Measurements from ENCODE around the gene IMPDH1.

GRCh38 chr7:128396357-128396756, 13.4 kb downstream of the IMPDH1 start:
- TF ChIP-seq MAX (IDR thresholded peaks at IDR 0.05) = no peak
- TF ChIP-seq YY1 (IDR thresholded peaks at IDR 0.05) = no peak
